K562 (cell line): ENCODE data around the gene LRMDA. TPM values are rescaled to one million over a fixed set of nuclear protein-coding genes. Genes with fewer than 3 reads are reported as not detected.

ENCODE experiments used
- ATAC-seq: fragments of 200-7000 bp; cut with Tn5 transposase; 3 replicates; pipeline ENCODE4 v1.9.1; 2020; ENCODE audit warnings: moderate library complexity
- BruUV-seq: library from RNA; stranded (reverse); fragments of 400-500 nt; replicated peaks from 2 replicates; lab custom pipeline; 2021; lab: Mats Ljungman, UMichigan
- CTCF ChIA-PET: fragments of 300-600 bp; formaldehyde crosslinking; extraction: SDS; loops from one replicate; lab custom pipeline; 2021; ENCODE audit warnings: low intra/inter-chr PET ratio; lab: Yijun Ruan, JAX
- POLR2A ChIA-PET: fragments of 300-600, 350-650 bp; sonication (Branson Sonifier 250); formaldehyde crosslinking; extraction: SDS; loops from one replicate; lab custom pipeline; 2021; ENCODE audit warnings: antibody characterized with exemption, inconsistent platforms; lab: Yijun Ruan, JAX
- DNase-seq, 4 experiments: peaks; one replicate each; pipeline versions ENCODE4 v3.0.0 to v3.0.0-alpha.2; 2011 to 2018; ENCODE audit warnings: low spot score in 3 of 4, mixed read lengths in 3 of 4; ENCODE audit errors: extremely low read depth in 1 of 4
- FAIRE-seq: peaks from 2 replicates; lab custom pipeline; 2011; peaks lifted over from hg19 to GRCh38; lab: Jason Lieb, UNC
- H2AFZ ChIP-seq: 2 replicates; pipeline ENCODE4 v1.6.0; 2011; ENCODE audit warnings: low read depth, low read length, control low read depth, inconsistent platforms
- H3K27ac ChIP-seq: fragments of 200-600 bp; 3 replicates; pipeline ENCODE4 v1.8.0; 2011; ENCODE audit warnings: low read depth, mild to moderate bottlenecking, control low read depth, inconsistent platforms, low read length, moderate library complexity, mixed read lengths; ENCODE audit errors: extremely low read depth
- H3K27me3 ChIP-seq, 2 experiments: fragments of 300-600 bp in 1 of 2; 2 replicates in 1 of 2; 3 replicates in 1 of 2; pipeline versions ENCODE4 v1.6.0 to v1.8.0; 2011; ENCODE audit warnings: inconsistent platforms in 2 of 2, low read length in 2 of 2, mild to moderate bottlenecking in 1 of 2, mixed read lengths in 1 of 2, moderate library complexity in 1 of 2; ENCODE audit not compliant: control insufficient read depth in 2 of 2, insufficient read depth in 2 of 2
- H3K36me3 ChIP-seq: fragments of 300-600 bp; 3 replicates; pipeline ENCODE4 v1.8.0; 2011; ENCODE audit warnings: mild to moderate bottlenecking, low read length, inconsistent platforms; ENCODE audit not compliant: control insufficient read depth, insufficient read depth
- H3K4me1 ChIP-seq, 2 experiments: fragments of 200-600 bp in 1 of 2; replicated peaks in 1 of 2; 2 replicates in 1 of 2; 3 replicates in 1 of 2; pipeline versions ENCODE4 v1.5.1 to v1.8.0; 2011; ENCODE audit warnings: inconsistent platforms in 2 of 2, low read length in 2 of 2, mild to moderate bottlenecking in 1 of 2, mixed read lengths in 1 of 2, moderate library complexity in 1 of 2; ENCODE audit not compliant: control insufficient read depth in 2 of 2, insufficient read depth in 2 of 2
- H3K4me2 ChIP-seq: 2 replicates; pipeline ENCODE4 v1.6.1; 2011; ENCODE audit warnings: low read length, control low read depth, inconsistent platforms, mixed read lengths; ENCODE audit not compliant: insufficient read depth
- H3K4me3 ChIP-seq: fragments of 200-600 bp; sonication (generic), shearing (Covaris generic); 2 replicates; pipeline ENCODE4 v1.5.1; 2016; ENCODE audit warnings: control low read depth, inconsistent platforms
- H3K79me2 ChIP-seq: fragments of 200-600 bp; 3 replicates; pipeline ENCODE4 v1.8.0; 2011; ENCODE audit warnings: low read length, inconsistent platforms; ENCODE audit not compliant: control insufficient read depth, insufficient read depth
- H3K9ac ChIP-seq, 2 experiments: 2 replicates each; pipeline versions ENCODE4 v1.6.0 to v1.6.1; 2011; ENCODE audit warnings: low read depth in 2 of 2, low read length in 2 of 2, control low read depth in 1 of 2, inconsistent platforms in 1 of 2, mild to moderate bottlenecking in 1 of 2, mixed read lengths in 1 of 2; ENCODE audit not compliant: insufficient read depth in 1 of 2
- H3K9me1 ChIP-seq: one replicate; pipeline ENCODE4 v1.6.0; 2011; ENCODE audit warnings: inconsistent platforms, mild to moderate bottlenecking, low read length, moderate library complexity; ENCODE audit not compliant: control insufficient read depth, insufficient read depth
- H3K9me3 ChIP-seq: replicated peaks from 2 replicates; pipeline ENCODE4 v1.5.1; 2011; ENCODE audit warnings: low read depth, low read length, inconsistent platforms; ENCODE audit not compliant: control insufficient read depth, insufficient read depth
- H4K20me1 ChIP-seq: replicated peaks from 2 replicates; pipeline ENCODE4 v1.6.1; 2011; ENCODE audit warnings: low read length, inconsistent platforms, mixed read lengths; ENCODE audit not compliant: control insufficient read depth, insufficient read depth
- ATF3 ChIP-seq, 2 experiments: fragments of 450-650 bp in 1 of 2; sonication (generic) in 1 of 2; formaldehyde crosslinking in 1 of 2; IDR thresholded peaks in 1 of 2; conservative IDR thresholded peaks in 1 of 2; 2 replicates each; pipeline versions ENCODE4 v1.6.1 to v1.8.1; 2016 to 2023; ENCODE audit warnings: mild to moderate bottlenecking in 2 of 2, moderate library complexity in 2 of 2, inconsistent platforms in 1 of 2, missing genetic modification reagents in 1 of 2
- ATF7 ChIP-seq: fragments of 450-650 bp; IDR thresholded peaks from 2 replicates; pipeline ENCODE4 v1.7.1; 2014; ENCODE audit warnings: mild to moderate bottlenecking, moderate library complexity
- CBFA2T2 ChIP-seq: fragments of 450-650 bp; conservative IDR thresholded peaks from 2 replicates; pipeline ENCODE4 v1.6.1; 2017; ENCODE audit warnings: mild to moderate bottlenecking
- CEBPB ChIP-seq: fragments of 450-650 bp; IDR thresholded peaks from 2 replicates; pipeline ENCODE4 v1.6.1; 2016; ENCODE audit warnings: missing genetic modification characterization, missing compliant biosample characterization
- CEBPG ChIP-seq, 3 experiments: fragments of 200-800 bp in 1 of 3; sonication (Bioruptor generic) in 1 of 3; sonication (generic) in 1 of 3; formaldehyde crosslinking in 1 of 3; IDR thresholded peaks in 2 of 3; conservative IDR thresholded peaks in 1 of 3; 2 replicates each; pipeline versions ENCODE4 v1.6.1 to v1.8.0; 2016 to 2022; ENCODE audit warnings: missing compliant biosample characterization in 2 of 3, missing genetic modification characterization in 2 of 3, mild to moderate bottlenecking in 1 of 3, missing genetic modification reagents in 1 of 3
- CHD4 ChIP-seq: fragments of 200-600 bp; sonication (generic); IDR thresholded peaks from 3 replicates; pipeline ENCODE4 v1.6.1; 2012; ENCODE audit warnings: low read depth, mild to moderate bottlenecking, mixed read lengths, low read length, inconsistent platforms; ENCODE audit not compliant: insufficient read depth, insufficient replicate concordance, poor library complexity, severe bottlenecking
- CTBP1 ChIP-seq: fragments of 450-650 bp; IDR thresholded peaks from 2 replicates; pipeline ENCODE4 v1.6.1; 2016; ENCODE audit warnings: borderline replicate concordance
- LEF1 ChIP-seq: fragments of 450-650 bp; IDR thresholded peaks from 2 replicates; pipeline ENCODE4 v1.6.1; 2016; ENCODE audit warnings: mild to moderate bottlenecking
- MCM5 ChIP-seq: fragments of 450-650 bp; IDR thresholded peaks from 2 replicates; pipeline ENCODE4 v1.6.1; 2016; ENCODE audit warnings: low read depth
- MEIS2 ChIP-seq: fragments of 450-650 bp; IDR thresholded peaks from 2 replicates; pipeline ENCODE4 v1.6.1; 2014; ENCODE audit warnings: mild to moderate bottlenecking; ENCODE audit not compliant: partially characterized antibody
- NFXL1 ChIP-seq: fragments of 450-650 bp; formaldehyde crosslinking; IDR thresholded peaks from 2 replicates; pipeline ENCODE4 v1.4.0; 2021; ENCODE audit warnings: mild to moderate bottlenecking
- NR2C2 ChIP-seq, 2 experiments: fragments of 200-800 bp in 1 of 2; sonication (Bioruptor generic) in 1 of 2; sonication (generic) in 1 of 2; formaldehyde crosslinking in 1 of 2; IDR thresholded peaks; 2 replicates each; pipeline versions ENCODE4 v1.6.1 to v1.8.0; 2016 to 2022; ENCODE audit warnings: mild to moderate bottlenecking in 1 of 2, missing compliant biosample characterization in 1 of 2, missing genetic modification characterization in 1 of 2, missing genetic modification reagents in 1 of 2
- PKNOX1 ChIP-seq: fragments of 450-650 bp; IDR thresholded peaks from 2 replicates; pipeline ENCODE4 v1.6.1; 2016
- RBBP5 ChIP-seq: fragments of 200-600 bp; sonication (generic); IDR thresholded peaks from 2 replicates; pipeline ENCODE4 v1.6.1; 2012; ENCODE audit warnings: borderline replicate concordance, mild to moderate bottlenecking, low read length, control low read depth, inconsistent platforms; ENCODE audit not compliant: insufficient read depth, poor library complexity, severe bottlenecking
- SMAD4 ChIP-seq: fragments of 250-450 bp; sonication (Bioruptor Pico); conservative IDR thresholded peaks from 2 replicates; pipeline ENCODE4 v1.8.0; 2021; ENCODE audit warnings: inconsistent platforms, mild to moderate bottlenecking, moderate library complexity
- TRIM24 ChIP-seq, 2 experiments: fragments of 450-650 bp; IDR thresholded peaks; 2 replicates each; pipeline ENCODE4 v1.6.1; 2016
- ZNF583 ChIP-seq: fragments of 250-450 bp; sonication (Bioruptor Pico); IDR thresholded peaks from 2 replicates; pipeline ENCODE4 v1.4.0; 2020
- ZNF589 ChIP-seq: fragments of 200-800 bp; sonication (Bioruptor generic); IDR thresholded peaks from 2 replicates; pipeline ENCODE4 v1.6.1; 2016; ENCODE audit warnings: low read depth, missing genetic modification characterization, missing compliant biosample characterization
- ZNF699 ChIP-seq: fragments of 250-450 bp; sonication (Bioruptor Pico); IDR thresholded peaks from 2 replicates; pipeline ENCODE4 v1.8.0; 2021; ENCODE audit warnings: mild to moderate bottlenecking, moderate library complexity; ENCODE audit not compliant: insufficient replicate concordance
- whole genome bisulfite sequencing: fragments of 100-300 bp; shearing (Covaris generic); methylation state at CpG from one replicate; pipeline ENCODE4 v1.1.6; 2016; ENCODE audit warnings: low coverage, mixed read lengths; ENCODE audit not compliant: insufficient coverage; ENCODE audit errors: missing lambda C conversion rate; 5-methylcytosine and 5-hydroxymethylcytosine counted together
- in situ Hi-C: fragments of 300-500 bp; cut with MboI; formaldehyde crosslinking; loops from 4 replicates; pipeline ENCODE4 v1.15.0; 2018; ENCODE audit warnings: inconsistent platforms, mixed read lengths
- intact Hi-C: fragments of 100-400 bp; cut with micrococcal nuclease; formaldehyde crosslinking; loops from 2 replicates; pipeline ENCODE4 v1.14.2; 2022
- polyA plus RNA-seq, 8 experiments: library from polyadenylated mRNA; depleted of rRNA in 4 of 8; stranded (reverse) in 5 of 8; unstranded in 3 of 8; fragments of >200 nt; fragmentation: Nextera tagmentation in 2 of 8; fragmentation: Illumina TruSeq in 1 of 8; extraction: Ambion mirVana in 2 of 8; extraction: Trizol in 1 of 8; gene quantifications; 2 replicates each; pipeline versions ENCODE4 v1.2.1 to v1.2.3, GENCODE V29; 2011 to 2014; ENCODE audit warnings: inconsistent platforms in 1 of 8, missing spikeins in 1 of 8
- total RNA-seq, 7 experiments: library from RNA; depleted of rRNA in 6 of 7; stranded (reverse); fragments of >200 nt in 6 of 7; fragmentation: Illumina TruSeq in 2 of 7; extraction: Trizol in 2 of 7; gene quantifications; 2 replicates each; pipeline versions ENCODE4 v1.2.1 to v1.2.3, GENCODE V29; 2011 to 2021; ENCODE audit warnings: low replicate concordance in 1 of 7
- TF ChIP-seq, protein P1 (sequence below): fragments of 450-650 bp; formaldehyde crosslinking; IDR thresholded peaks from 2 replicates; pipeline ENCODE4 v1.4.0; 2022; ENCODE audit warnings: mild to moderate bottlenecking, moderate library complexity

LRMDA gene
- total and polyA plus RNA-seq, 9 of the 15 experiments (the other 6 are each of a cell fraction or from before 2014, with no cell fraction given): 0.25 TPM; not detected in 8

DNA sequence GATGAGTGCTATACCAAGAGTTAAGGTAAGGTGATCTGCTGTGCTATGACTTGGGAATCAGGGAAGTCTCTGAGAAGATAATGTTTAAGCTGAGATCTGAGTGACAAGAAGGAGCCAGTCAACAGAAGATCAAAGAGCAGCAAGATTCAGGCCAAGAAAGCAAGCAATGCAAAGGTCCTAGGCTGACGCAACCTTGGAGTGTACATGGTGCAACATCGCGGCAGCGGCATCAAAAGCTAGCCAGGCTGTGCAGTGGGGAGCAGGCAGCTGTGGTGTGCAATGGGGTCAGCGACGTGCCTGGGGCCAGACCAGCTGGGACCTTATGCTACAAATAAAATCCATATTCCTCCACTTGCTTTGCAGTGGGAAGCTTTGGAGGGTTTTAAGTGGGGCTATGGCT, 324.1 kb downstream of the LRMDA start:
- no peaks in the 10 kb centered on the region for H4K20me1 ChIP-seq
- no peak for FAIRE-seq
- no peaks in the 10 kb centered on the region for H3K36me3 ChIP-seq
- no peak for DNase-seq
- no peak overlapping the region for H3K4me2 ChIP-seq
- H3K4me1 ChIP-seq: no peaks in the 10 kb centered on the region
- no peak overlapping the region for H3K27ac ChIP-seq
- no TSS peak for BruUV-seq
- H3K9ac ChIP-seq: no peak overlapping the region
- WGBS: 2% methylated on average over 6 of the region's 6 CpGs
- ChIA-PET POLR2A (interaction anchor here (1.0 kb wide), 1 partner anchor 12 kb away, joined by 3 read pairs; no protein-coding TSS in a partner anchor), CTCF (no interaction called here)
- no peak overlapping the region for H3K4me3 ChIP-seq
- H3K9me1 ChIP-seq: no peaks in the 10 kb centered on the region
- peaks cover 4 to 15% of the 10 kb centered on the region in 2 experiments; a peak in 2 of 5 replicates for H3K27me3 ChIP-seq
- in situ Hi-C loops: no loop called here
- ATAC-seq: peak; percentile 86
- no peak overlapping the region for H2AFZ ChIP-seq
- intact Hi-C loops: no loop called here
- no peaks in the 10 kb centered on the region for H3K9me3 ChIP-seq
- H3K79me2 ChIP-seq: no peaks in the 10 kb centered on the region
- no peak for TF ChIP-seq CEBPG (CRISPR knock-in tag; IDR thresholded peaks at IDR 0.05)
- TF ChIP-seq CEBPG (tag; conservative IDR thresholded peaks at IDR 0.05 in 1 of 2, IDR thresholded peaks at IDR 0.05 in 1 of 2): peak; percentile 95
- no peak for TF ChIP-seq RBBP5
- TF ChIP-seq, protein P1, sequence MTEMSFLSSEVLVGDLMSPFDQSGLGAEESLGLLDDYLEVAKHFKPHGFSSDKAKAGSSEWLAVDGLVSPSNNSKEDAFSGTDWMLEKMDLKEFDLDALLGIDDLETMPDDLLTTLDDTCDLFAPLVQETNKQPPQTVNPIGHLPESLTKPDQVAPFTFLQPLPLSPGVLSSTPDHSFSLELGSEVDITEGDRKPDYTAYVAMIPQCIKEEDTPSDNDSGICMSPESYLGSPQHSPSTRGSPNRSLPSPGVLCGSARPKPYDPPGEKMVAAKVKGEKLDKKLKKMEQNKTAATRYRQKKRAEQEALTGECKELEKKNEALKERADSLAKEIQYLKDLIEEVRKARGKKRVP (CRISPR knock-in tag): peak; percentile 71; the same call in 1 of the 2 replicates
- no peak for TF ChIP-seq SMAD4 (CRISPR knock-in tag)
- peak; percentile 59; the same call in 1 of the 2 replicates for TF ChIP-seq LEF1
- peak; percentile 53; the same call in 1 of the 2 replicates for TF ChIP-seq ATF7
- TF ChIP-seq ZNF583 (CRISPR knock-in tag): no peak
- TF ChIP-seq PKNOX1: peak; percentile 50; the same call in 1 of the 2 replicates
- 0 out of 2 replicates have a peak, but pooled peaks have one; percentile 15 for TF ChIP-seq CEBPB
- TF ChIP-seq CBFA2T2: no peak
- TF ChIP-seq NR2C2 (CRISPR knock-in tag; IDR thresholded peaks at IDR 0.05): no peak
- TF ChIP-seq NR2C2 (tag; IDR thresholded peaks at IDR 0.05): peak; percentile 42; the same call in 1 of the 2 replicates
- no peak for TF ChIP-seq NFXL1 (CRISPR knock-in tag)
- peak; percentile 71; the same call in 1 of the 2 replicates for TF ChIP-seq ATF3 (IDR thresholded peaks at IDR 0.05)
- no peak for TF ChIP-seq ATF3 (CRISPR knock-in tag; conservative IDR thresholded peaks at IDR 0.05)
- TF ChIP-seq CTBP1: peak; percentile 49; the same call in 1 of the 2 replicates
- TF ChIP-seq ZNF589 (CRISPR knock-in tag): 0 out of 2 replicates have a peak, but pooled peaks have one; percentile 34
- TF ChIP-seq ZNF699 (CRISPR knock-in tag): no peak
- TF ChIP-seq MEIS2: peak; percentile 11
- TF ChIP-seq TRIM24 (IDR thresholded peaks at IDR 0.05): peak; percentile 25 to 27; a peak in 2 of 4 replicates
- no peak for TF ChIP-seq MCM5
- TF ChIP-seq CHD4: no peak
